IMR-90 (cell line): ENCODE results near the gene ZNF513. TPM values are rescaled to one million over a fixed set of nuclear protein-coding genes. Genes with fewer than 3 reads are reported as not detected.

ENCODE experiments used
- ATAC-seq: fragments of 200-7000 bp; cut with Tn5 transposase; 2 replicates; pipeline ENCODE4 v1.9.1; 2020; ENCODE audit warnings: low read depth, mild to moderate bottlenecking, moderate library complexity
- BruUV-seq: library from RNA; stranded (reverse); fragments of 400-500 nt; replicated peaks from 2 replicates; lab custom pipeline; 2021; lab: Mats Ljungman, UMichigan
- CTCF ChIA-PET: fragments of 300-600 bp; formaldehyde crosslinking; extraction: SDS; loops from one replicate; lab custom pipeline; 2021; ENCODE audit warnings: antibody characterized with exemption; lab: Yijun Ruan, JAX
- POLR2A ChIA-PET: fragments of 300-600 bp; sonication (Branson Sonifier 250); formaldehyde crosslinking; loops from one replicate; lab custom pipeline; 2022; ENCODE audit warnings: antibody characterized with exemption; ENCODE audit not compliant: unreplicated experiment; lab: Charles Lee
- DNase-seq: peaks from one replicate; pipeline ENCODE4 v3.0.0; 2013
- H2AFZ ChIP-seq: replicated peaks from 2 replicates; pipeline ENCODE3; 2013; ENCODE audit warnings: low read length, mild to moderate bottlenecking; ENCODE audit not compliant: poor library complexity
- H2AK5ac ChIP-seq: 2 replicates; pipeline ENCODE4 v1.6.1; 2013; ENCODE audit warnings: low read depth, low read length, inconsistent platforms
- H2AK9ac ChIP-seq: replicated peaks from 2 replicates; pipeline ENCODE3; 2013; ENCODE audit warnings: mild to moderate bottlenecking, low read depth, low read length, moderate library complexity; ENCODE audit not compliant: poor library complexity
- H2BK120ac ChIP-seq: 2 replicates; pipeline ENCODE4 v1.6.1; 2013; ENCODE audit warnings: low read depth, low read length, inconsistent platforms
- H2BK15ac ChIP-seq: 3 replicates; pipeline ENCODE4 v1.6.1; 2013; ENCODE audit warnings: low read depth, low read length, inconsistent platforms
- H2BK20ac ChIP-seq: 2 replicates; pipeline ENCODE4 v1.6.1; 2013; ENCODE audit warnings: low read depth, mild to moderate bottlenecking, inconsistent platforms, low read length, moderate library complexity
- H2BK5ac ChIP-seq: 2 replicates; pipeline ENCODE4 v1.6.1; 2013; ENCODE audit warnings: mild to moderate bottlenecking, low read depth, low read length, inconsistent platforms; ENCODE audit not compliant: poor library complexity, severe bottlenecking
- H3K14ac ChIP-seq: replicated peaks from 2 replicates; pipeline ENCODE4 v1.6.1; 2013; ENCODE audit warnings: low read depth, low read length, inconsistent platforms
- H3K18ac ChIP-seq: 2 replicates; pipeline ENCODE4 v1.6.1; 2013; ENCODE audit warnings: low read depth, low read length, control low read depth
- H3K23ac ChIP-seq: 2 replicates; pipeline ENCODE4 v1.6.1; 2013; ENCODE audit warnings: low read depth, low read length, inconsistent platforms
- H3K27ac ChIP-seq: 2 replicates; pipeline ENCODE4 v1.5.1; 2013; ENCODE audit warnings: mild to moderate bottlenecking, control low read depth, low read length; ENCODE audit not compliant: insufficient read depth
- H3K27me3 ChIP-seq: 2 replicates; pipeline ENCODE4 v1.6.1; 2013; ENCODE audit warnings: low read length; ENCODE audit not compliant: control insufficient read depth, insufficient read depth
- H3K36me3 ChIP-seq: 2 replicates; pipeline ENCODE4 v1.6.1; 2013; ENCODE audit warnings: low read length, mixed read lengths; ENCODE audit not compliant: control insufficient read depth, insufficient read depth
- H3K4ac ChIP-seq: 2 replicates; pipeline ENCODE4 v1.6.1; 2013; ENCODE audit warnings: low read depth, low read length, inconsistent platforms
- H3K4me1 ChIP-seq: 2 replicates; pipeline ENCODE4 v1.6.1; 2013; ENCODE audit warnings: low read length, mixed read lengths; ENCODE audit not compliant: control insufficient read depth, insufficient read depth
- H3K4me2 ChIP-seq: 2 replicates; pipeline ENCODE4 v1.6.1; 2013; ENCODE audit warnings: low read depth, mild to moderate bottlenecking, control low read depth, low read length, moderate library complexity
- H3K4me3 ChIP-seq: 2 replicates; pipeline ENCODE4 v1.5.1; 2013; ENCODE audit warnings: low read depth, mild to moderate bottlenecking, control low read depth, low read length, moderate library complexity; ENCODE audit not compliant: insufficient read depth
- H3K56ac ChIP-seq: 2 replicates; pipeline ENCODE4 v1.6.1; 2013; ENCODE audit warnings: low read length, inconsistent platforms; ENCODE audit not compliant: insufficient read depth; ENCODE audit errors: extremely low read depth
- H3K79me1 ChIP-seq, 2 experiments: 2 replicates each; pipeline ENCODE4 v1.6.1; 2013; ENCODE audit warnings: low read length in 2 of 2, inconsistent platforms in 1 of 2, low read depth in 1 of 2
- H3K9ac ChIP-seq: 2 replicates; pipeline ENCODE4 v1.6.1; 2013; ENCODE audit warnings: low read depth, low read length, control low read depth
- H3K9me1 ChIP-seq: 2 replicates; pipeline ENCODE4 v1.6.1; 2013; ENCODE audit warnings: low read length, inconsistent platforms; ENCODE audit not compliant: insufficient read depth
- H3K9me3 ChIP-seq: 2 replicates; pipeline ENCODE4 v1.6.1; 2013; ENCODE audit warnings: low read length; ENCODE audit not compliant: control insufficient read depth, insufficient read depth
- H4K20me1 ChIP-seq: 2 replicates; pipeline ENCODE4 v1.6.1; 2013; ENCODE audit warnings: low read length, inconsistent platforms; ENCODE audit not compliant: insufficient read depth
- H4K5ac ChIP-seq: 2 replicates; pipeline ENCODE4 v1.6.1; 2013; ENCODE audit warnings: mild to moderate bottlenecking, low read depth, low read length, control low read depth
- H4K8ac ChIP-seq, 2 experiments: 2 replicates each; pipeline ENCODE4 v1.6.1; 2013; ENCODE audit warnings: low read depth in 2 of 2, low read length in 2 of 2, control low read depth in 1 of 2, inconsistent platforms in 1 of 2
- H4K91ac ChIP-seq: 2 replicates; pipeline ENCODE4 v1.6.1; 2013; ENCODE audit warnings: low read depth, low read length, inconsistent platforms; ENCODE audit not compliant: insufficient read depth
- CHD1 ChIP-seq: IDR thresholded peaks from 2 replicates; pipeline ENCODE4 v1.6.1; 2012; ENCODE audit warnings: low read depth, low read length, improper control_type of control experiment
- ELK1 ChIP-seq: fragments of 150-350 bp; IDR thresholded peaks from 2 replicates; pipeline ENCODE4 v1.6.1; 2016; ENCODE audit warnings: low read depth, mild to moderate bottlenecking, low read length, moderate library complexity, borderline replicate concordance
- FOS ChIP-seq: fragments of 150-350 bp; IDR thresholded peaks from 2 replicates; pipeline ENCODE4 v1.6.1; 2016; ENCODE audit warnings: low read depth, low read length
- MAFK ChIP-seq: IDR thresholded peaks from 2 replicates; pipeline ENCODE4 v1.6.1; 2012; ENCODE audit warnings: low read depth, low read length, improper control_type of control experiment
- MAZ ChIP-seq: IDR thresholded peaks from 2 replicates; pipeline ENCODE4 v1.6.1; 2012; ENCODE audit warnings: low read depth, mild to moderate bottlenecking, low read length, improper control_type of control experiment, moderate library complexity, borderline replicate concordance
- MXI1 ChIP-seq: IDR thresholded peaks from 2 replicates; pipeline ENCODE4 v1.6.1; 2012; ENCODE audit warnings: low read depth, mild to moderate bottlenecking, low read length, moderate library complexity, borderline replicate concordance
- NFE2L2 ChIP-seq: fragments of 150-350 bp; IDR thresholded peaks from 2 replicates; pipeline ENCODE4 v1.6.1; 2016; ENCODE audit warnings: low read depth, mild to moderate bottlenecking, low read length
- POLR2A ChIP-seq: IDR thresholded peaks from 2 replicates; pipeline ENCODE4 v1.6.1; 2012; ENCODE audit warnings: mild to moderate bottlenecking, low read depth, low read length
- RAD21 ChIP-seq: IDR thresholded peaks from 2 replicates; pipeline ENCODE4 v1.6.1; 2012; ENCODE audit warnings: low read length, improper control_type of control experiment
- RCOR1 ChIP-seq: IDR thresholded peaks from 2 replicates; pipeline ENCODE4 v1.6.1; 2012; ENCODE audit warnings: mild to moderate bottlenecking, low read length, improper control_type of control experiment; ENCODE audit not compliant: insufficient replicate concordance
- RFX5 ChIP-seq: IDR thresholded peaks from 2 replicates; pipeline ENCODE4 v1.8.0; 2012; ENCODE audit warnings: low read depth, mild to moderate bottlenecking, low read length, moderate library complexity
- WGBS, 2 experiments: methylation state at CpG; one replicate each; pipeline versions ENCODE4 v1.1.5 to v1.1.7; 2013; ENCODE audit warnings: missing lambda C conversion rate in 2 of 2; ENCODE audit not compliant: insufficient read length in 1 of 2; ENCODE audit errors: extremely low coverage in 2 of 2; 5-methylcytosine and 5-hydroxymethylcytosine counted together
- dilution Hi-C: fragments of 300-500 bp; cut with HindIII; formaldehyde crosslinking; loops from one replicate; pipeline ENCODE4 v1.14.3; 2018; ENCODE audit warnings: low sequenced_read_pairs; ENCODE audit not compliant: unreplicated experiment
- in situ Hi-C: fragments of 300-500 bp; cut with MboI; formaldehyde crosslinking; loops from 3 replicates; pipeline ENCODE4 v1.14.3; 2019; ENCODE audit warnings: low sequenced_read_pairs, inconsistent platforms, mixed read lengths
- intact Hi-C: fragments of 100-400 bp; cut with micrococcal nuclease; formaldehyde crosslinking; loops from 2 replicates; pipeline ENCODE4 v1.10.0; 2022
- polyA plus RNA-seq, 3 experiments: library from polyadenylated mRNA; depleted of rRNA; stranded (reverse); fragments of >200 nt; gene quantifications; 2 replicates each; pipeline ENCODE4 v1.2.3, GENCODE V29; 2012; ENCODE audit warnings: low replicate concordance in 1 of 3
- total RNA-seq: library from RNA; depleted of rRNA; stranded (reverse); fragments of >200 nt; gene quantifications from 2 replicates; pipeline ENCODE4 v1.2.3, GENCODE V29; 2012
- TF ChIP-seq, protein P1 (sequence below): fragments of 150-350 bp; IDR thresholded peaks from 2 replicates; pipeline ENCODE4 v1.6.1; 2017; ENCODE audit warnings: mild to moderate bottlenecking, antibody characterized with exemption, low read length, low read depth
- TF ChIP-seq, protein P2 (sequence below): conservative IDR thresholded peaks from 2 replicates; pipeline ENCODE4 v1.5.1; 2012; ENCODE audit warnings: mild to moderate bottlenecking, low read depth, low read length, improper control_type of control experiment

ZNF513 gene
- total and polyA plus RNA-seq, 2 of the 4 experiments (the other 2 are of a cell fraction): 3.4 to 23.7 TPM

- Histone ChIP-seq H2BK15ac (no peak overlapping the region), H3K9ac (no peak overlapping the region), H2AK5ac (no peak overlapping the region), H3K36me3 (peaks cover 49% of the 10 kb centered on the region), H3K9me1 (peaks cover 5% of the 10 kb centered on the region; the same call in 1 of the 2 replicates), H2AK9ac (no peak overlapping the region), H4K91ac (no peak overlapping the region), H4K5ac (no peak overlapping the region), H4K8ac (no peak overlapping the region), H3K4me3 (no peak overlapping the region), H2BK5ac (no peak overlapping the region), H2AFZ (no peak overlapping the region), H3K4me1 (peaks cover 10% of the 10 kb centered on the region), H3K4me2 (no peak overlapping the region), H3K56ac (no peak overlapping the region), H3K9me3 (no peaks in the 10 kb centered on the region), H3K27ac (no peak overlapping the region), H3K79me1 (peaks cover 27 to 68% of the 10 kb centered on the region in 2 experiments), H3K23ac (no peak overlapping the region), H3K4ac (no peak overlapping the region; the same call in 1 of the 2 replicates), H4K20me1 (peaks cover 33% of the 10 kb centered on the region; the same call in 1 of the 2 replicates), H3K14ac (no peak overlapping the region), H3K18ac (no peak overlapping the region), H3K27me3 (no peaks in the 10 kb centered on the region), H2BK20ac (no peak overlapping the region), H2BK120ac (no peak overlapping the region)
- dilution Hi-C loops: no loop called here
- ChIA-PET POLR2A (interaction anchor here (0.7 kb wide), 1 partner anchor 30 kb away, joined by 3 read pairs; no protein-coding TSS in a partner anchor), CTCF (no interaction called here)
- TF ChIP-seq RCOR1 (no peak), MAFK (no peak), MAZ (no peak), NFE2L2 (no peak), MXI1 (no peak), FOS (no peak), RFX5 (no peak), RAD21 (no peak), POLR2A (no peak), ELK1 (no peak), CHD1 (no peak)
- TF ChIP-seq, protein P1, sequence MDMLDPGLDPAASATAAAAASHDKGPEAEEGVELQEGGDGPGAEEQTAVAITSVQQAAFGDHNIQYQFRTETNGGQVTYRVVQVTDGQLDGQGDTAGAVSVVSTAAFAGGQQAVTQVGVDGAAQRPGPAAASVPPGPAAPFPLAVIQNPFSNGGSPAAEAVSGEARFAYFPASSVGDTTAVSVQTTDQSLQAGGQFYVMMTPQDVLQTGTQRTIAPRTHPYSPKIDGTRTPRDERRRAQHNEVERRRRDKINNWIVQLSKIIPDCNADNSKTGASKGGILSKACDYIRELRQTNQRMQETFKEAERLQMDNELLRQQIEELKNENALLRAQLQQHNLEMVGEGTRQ: no peak
- TF ChIP-seq, protein P2, sequence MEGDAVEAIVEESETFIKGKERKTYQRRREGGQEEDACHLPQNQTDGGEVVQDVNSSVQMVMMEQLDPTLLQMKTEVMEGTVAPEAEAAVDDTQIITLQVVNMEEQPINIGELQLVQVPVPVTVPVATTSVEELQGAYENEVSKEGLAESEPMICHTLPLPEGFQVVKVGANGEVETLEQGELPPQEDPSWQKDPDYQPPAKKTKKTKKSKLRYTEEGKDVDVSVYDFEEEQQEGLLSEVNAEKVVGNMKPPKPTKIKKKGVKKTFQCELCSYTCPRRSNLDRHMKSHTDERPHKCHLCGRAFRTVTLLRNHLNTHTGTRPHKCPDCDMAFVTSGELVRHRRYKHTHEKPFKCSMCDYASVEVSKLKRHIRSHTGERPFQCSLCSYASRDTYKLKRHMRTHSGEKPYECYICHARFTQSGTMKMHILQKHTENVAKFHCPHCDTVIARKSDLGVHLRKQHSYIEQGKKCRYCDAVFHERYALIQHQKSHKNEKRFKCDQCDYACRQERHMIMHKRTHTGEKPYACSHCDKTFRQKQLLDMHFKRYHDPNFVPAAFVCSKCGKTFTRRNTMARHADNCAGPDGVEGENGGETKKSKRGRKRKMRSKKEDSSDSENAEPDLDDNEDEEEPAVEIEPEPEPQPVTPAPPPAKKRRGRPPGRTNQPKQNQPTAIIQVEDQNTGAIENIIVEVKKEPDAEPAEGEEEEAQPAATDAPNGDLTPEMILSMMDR: no peak
- intact Hi-C loops: no loop called here
- ATAC-seq: no peak
- in situ Hi-C loops: no loop called here
- no peak for DNase-seq
- no TSS peak for BruUV-seq
- no CpG with 5 or more reads among the region's 5 CpGs for WGBS, 2 experiments
Measured at GRCh38 chr2:27373567-27373966, 7.0 kb downstream of the ZNF513 start.
